HG03460 (cell line): ENCODE measurements around the gene LINC00632.

Experiments
- ATAC-seq: cut with Tn5 transposase; IDR thresholded peaks from one replicate; pipeline ENCODE4 v1.9.1; 2021; ENCODE audit not compliant: unreplicated experiment

The LINC00632 gene

GRCh38 chrX:140764401-140764919 is 54.9 kb downstream of the LINC00632 start:
- no peak for ATAC-seq

GRCh38 chrX:140765043-140765784 is 55.7 kb downstream of the LINC00632 start:
- ATAC-seq = no peak

GRCh38 chrX:140766024-140766611 is 56.6 kb downstream of the LINC00632 start:
- no peak for ATAC-seq

- no peak for ATAC-seq
Observed at GRCh38 chrX:140767646-140768045, 58.1 kb downstream of the LINC00632 start.

- ATAC-seq = no peak
Observed at GRCh38 chrX:140775211-140775610, 65.7 kb downstream of the LINC00632 start.

GRCh38 chrX:140776320-140776719 is 66.8 kb downstream of the LINC00632 start:
- ATAC-seq = no peak

- ATAC-seq = no peak
Observed at GRCh38 chrX:140794642-140795041, 85.1 kb downstream of the LINC00632 start.

- no peak for ATAC-seq
Observed at GRCh38 chrX:140799216-140799615, 89.7 kb downstream of the LINC00632 start.

GRCh38 chrX:140804292-140804691 is 94.7 kb downstream of the LINC00632 start:
- no peak for ATAC-seq

GRCh38 chrX:140815868-140816267 is 106.3 kb downstream of the LINC00632 start:
- no peak for ATAC-seq

- ATAC-seq = no peak
Observed at GRCh38 chrX:140817943-140818342, 108.4 kb downstream of the LINC00632 start.

- ATAC-seq = no peak
Observed at GRCh38 chrX:140821280-140821679, 111.7 kb downstream of the LINC00632 start.

GRCh38 chrX:140822184-140822583 is 112.6 kb downstream of the LINC00632 start:
- no peak for ATAC-seq

GRCh38 chrX:140822861-140823260 is 113.3 kb downstream of the LINC00632 start:
- ATAC-seq = no peak

- ATAC-seq = no peak
Observed at GRCh38 chrX:140836874-140837273, 127.3 kb downstream of the LINC00632 start.
